Activated naive CD4-positive, alpha-beta T cell treated with anti-CD3 and anti-CD28 coated beads for 36 hours (primary cell): ENCODE results near the gene CPNE2. TPM values are rescaled to one million over a fixed set of nuclear protein-coding genes. Genes with fewer than 3 reads are reported as not detected.
"Not testable (repeated sequence)": the region's sequence is repeated elsewhere in the genome, so short reads cannot be mapped to it uniquely, and the experiment has no call there.

Experiments
- CTCF ChIA-PET: fragments of 350-600 bp; sonication (Branson Sonifier 250); formaldehyde crosslinking; loops from one replicate; lab custom pipeline; 2021; ENCODE audit warnings: antibody characterized with exemption; lab: Charles Lee
- DNase-seq: peaks from one replicate; pipeline ENCODE4 v3.0.0-alpha.2; 2020
- H3K27ac Mint-ChIP-seq: one replicate; pipeline ENCODE4 v1.8.0; 2021; ENCODE audit warnings: mild to moderate bottlenecking, mixed read lengths
- H3K27me3 Mint-ChIP-seq: one replicate; pipeline ENCODE4 v1.8.0; 2021; ENCODE audit warnings: low read depth, mixed read lengths
- H3K36me3 Mint-ChIP-seq: one replicate; pipeline ENCODE4 v1.8.0; 2021; ENCODE audit warnings: low read depth, mixed read lengths
- H3K4me1 Mint-ChIP-seq: one replicate; pipeline ENCODE4 v1.8.0; 2021; ENCODE audit warnings: low read depth, mixed read lengths
- H3K4me3 Mint-ChIP-seq: one replicate; pipeline ENCODE4 v1.8.0; 2021; ENCODE audit warnings: mild to moderate bottlenecking, moderate library complexity, mixed read lengths
- H3K9me3 Mint-ChIP-seq: one replicate; pipeline ENCODE4 v1.8.0; 2021; ENCODE audit warnings: mixed read lengths
- intact Hi-C: fragments of 100-400 bp; cut with micrococcal nuclease; formaldehyde crosslinking; loops from one replicate; pipeline ENCODE4 v1.15.1; 2023
- total RNA-seq, 2 experiments: library from RNA; stranded (reverse); gene quantifications; one replicate each; pipeline ENCODE4 v1.2.3, GENCODE V29; 2021

CPNE2 gene
- total RNA-seq, 2 experiments from 2014 or later: 5.1 TPM

DNA sequence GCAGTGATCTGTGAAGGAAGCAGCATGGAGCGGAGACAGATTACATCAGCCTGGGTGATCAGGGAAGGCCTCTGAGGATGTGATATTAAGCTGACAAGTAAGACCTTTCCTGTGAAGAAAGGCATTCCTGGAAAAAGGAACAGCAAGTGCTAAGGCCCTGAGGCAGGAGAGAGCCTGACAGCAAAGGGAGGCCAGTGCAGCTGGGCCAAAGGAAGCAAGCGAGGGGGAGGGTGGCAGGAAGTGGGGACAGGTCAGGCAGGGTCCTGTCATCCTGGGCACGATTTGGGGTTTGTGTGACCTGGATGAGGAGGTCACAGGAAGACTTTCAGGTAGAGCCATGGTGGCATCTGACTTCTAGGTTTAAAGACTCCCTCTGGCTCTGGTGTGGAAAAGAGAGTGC lies 12.3 kb downstream of the CPNE2 start:
- no peak for DNase-seq
- no peaks in the 10 kb centered on the region for H3K36me3 Mint-ChIP-seq
- H3K27ac Mint-ChIP-seq: no peak overlapping the region
- CTCF ChIA-PET: no interaction called here
- H3K9me3 Mint-ChIP-seq: no peaks in the 10 kb centered on the region
- no peaks in the 10 kb centered on the region for H3K27me3 Mint-ChIP-seq
- H3K4me3 Mint-ChIP-seq: no peak overlapping the region
- intact Hi-C loops: no loop called here
- H3K4me1 Mint-ChIP-seq: peaks cover 12% of the 10 kb centered on the region

DNA sequence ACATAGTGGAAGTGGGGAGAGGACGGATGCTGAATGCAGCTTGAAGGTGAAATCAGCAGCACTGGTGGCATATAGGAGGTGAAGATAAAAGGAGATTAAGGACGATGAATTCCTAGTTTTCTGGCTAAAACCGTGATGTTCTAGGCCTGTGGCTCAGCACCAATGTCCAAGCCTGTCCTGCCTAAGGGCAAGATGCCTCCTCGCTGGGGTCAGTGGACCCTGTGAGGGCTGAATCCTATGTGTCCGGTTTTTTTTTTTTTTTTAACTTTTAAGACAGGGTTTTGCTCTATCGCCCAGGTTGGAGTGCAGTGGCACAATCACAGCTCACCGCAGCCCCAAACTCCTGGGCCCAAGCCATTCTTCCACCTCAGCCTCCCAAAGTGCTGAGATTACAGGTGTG lies 12.8 kb downstream of the CPNE2 start:
- Mint-ChIP-seq H3K36me3 (no peaks in the 10 kb centered on the region), H3K27me3 (no peaks in the 10 kb centered on the region), H3K4me1 (peaks cover 10% of the 10 kb centered on the region), H3K9me3 (no peaks in the 10 kb centered on the region), H3K27ac (no peak overlapping the region), H3K4me3 (no peak overlapping the region)
- no peak for DNase-seq
- intact Hi-C loops: no loop called here
- CTCF ChIA-PET: no interaction called here

DNA sequence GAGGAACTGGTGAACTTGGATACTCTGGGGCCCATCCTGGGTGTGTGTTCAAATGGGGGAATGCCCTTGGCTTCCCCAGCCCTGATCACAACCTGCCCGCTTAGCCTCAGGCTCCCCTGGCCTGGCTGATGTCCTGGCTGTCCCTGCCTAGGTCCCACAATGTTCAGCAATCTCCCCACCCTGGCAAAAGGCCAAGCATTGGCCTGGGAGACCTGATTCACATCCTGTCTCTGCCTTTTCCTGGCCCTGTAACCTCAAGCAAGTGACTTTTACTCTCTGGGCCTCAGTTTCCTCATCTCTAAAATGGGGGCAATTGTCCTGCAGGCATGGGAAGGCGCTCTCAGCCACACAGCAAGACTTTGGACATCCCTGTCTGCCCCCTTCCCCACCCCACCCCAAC lies 14.4 kb downstream of the CPNE2 start:
- Mint-ChIP-seq H3K27me3 (no peaks in the 10 kb centered on the region), H3K4me1 (peaks cover 9% of the 10 kb centered on the region)
- intact Hi-C loops: no loop called here

DNA sequence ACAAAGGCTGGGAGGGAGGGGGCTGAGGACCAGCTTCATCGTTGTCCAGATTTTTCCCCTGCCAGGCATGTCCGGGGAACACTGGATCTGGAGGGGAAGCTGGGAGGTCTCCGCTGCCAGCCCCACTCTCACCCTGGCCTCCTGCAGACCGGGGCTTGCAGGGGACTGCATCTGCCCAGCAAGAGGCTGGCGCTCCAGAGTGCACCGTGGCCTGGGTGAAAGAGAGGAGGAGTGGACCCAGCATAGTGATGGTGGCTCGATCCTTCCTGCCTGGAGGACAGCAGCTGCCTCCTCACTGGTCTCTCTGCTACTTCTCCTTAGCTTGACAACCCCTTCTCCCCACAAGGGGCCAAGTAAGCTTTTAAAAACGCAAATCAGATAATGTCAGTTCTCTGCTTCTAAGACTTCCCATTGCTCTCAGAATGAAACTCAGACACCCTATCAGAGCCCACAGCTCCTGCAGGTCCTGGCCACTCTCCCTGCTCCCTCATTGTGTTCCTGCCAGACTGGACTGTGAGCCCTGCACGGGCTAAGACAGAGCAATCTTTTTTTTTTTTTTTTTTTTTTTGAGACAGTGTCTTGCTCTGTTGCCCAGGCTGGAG lies 15.0 kb downstream of the CPNE2 start:
- no peaks in the 10 kb centered on the region for H3K36me3 Mint-ChIP-seq
- H3K4me1 Mint-ChIP-seq: peaks cover 9% of the 10 kb centered on the region
- no peak overlapping the region for H3K27ac Mint-ChIP-seq
- no peak for DNase-seq
- no peaks in the 10 kb centered on the region for H3K27me3 Mint-ChIP-seq
- H3K4me3 Mint-ChIP-seq: no peak overlapping the region
- no peaks in the 10 kb centered on the region for H3K9me3 Mint-ChIP-seq
- intact Hi-C loops: no loop called here
- CTCF ChIA-PET: no interaction called here

More for the DNA sequence above, 14.4 kb downstream of the CPNE2 start:
- H3K36me3 Mint-ChIP-seq: no peaks in the 10 kb centered on the region
- no peaks in the 10 kb centered on the region for H3K9me3 Mint-ChIP-seq
- DNase-seq: no peak
- no peak overlapping the region for H3K4me3 Mint-ChIP-seq
- CTCF ChIA-PET: interaction anchor here (1.2 kb wide), 1 partner anchor 35 kb away, joined by 3 read pairs; no protein-coding TSS in a partner anchor
- H3K27ac Mint-ChIP-seq: no peak overlapping the region

DNA sequence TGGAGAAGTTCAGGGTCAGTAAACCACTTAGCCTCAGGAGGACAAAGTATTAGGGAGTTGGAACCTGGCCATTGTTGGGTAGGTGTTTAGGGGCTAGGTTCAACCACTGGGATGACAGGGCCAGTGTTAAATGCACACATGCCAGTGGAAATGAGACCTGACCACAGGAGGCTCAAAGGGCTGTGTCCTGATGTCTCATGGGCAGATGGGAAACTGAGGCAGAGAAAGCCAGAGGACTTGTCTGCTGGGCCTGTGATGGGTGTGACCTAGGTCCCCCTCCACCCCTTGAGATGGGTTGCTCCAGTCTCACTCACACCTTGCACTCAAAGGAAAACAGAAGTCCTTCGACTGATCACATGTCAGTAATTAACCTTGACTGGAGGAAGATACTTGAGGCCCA lies 16.0 kb downstream of the CPNE2 start:
- Mint-ChIP-seq H3K9me3 (no peaks in the 10 kb centered on the region), H3K27me3 (no peaks in the 10 kb centered on the region), H3K4me1 (peaks cover 10% of the 10 kb centered on the region), H3K4me3 (no peak overlapping the region), H3K36me3 (no peaks in the 10 kb centered on the region), H3K27ac (no peak overlapping the region)
- DNase-seq: no peak
- CTCF ChIA-PET: no interaction called here
- intact Hi-C loops: no loop called here

DNA sequence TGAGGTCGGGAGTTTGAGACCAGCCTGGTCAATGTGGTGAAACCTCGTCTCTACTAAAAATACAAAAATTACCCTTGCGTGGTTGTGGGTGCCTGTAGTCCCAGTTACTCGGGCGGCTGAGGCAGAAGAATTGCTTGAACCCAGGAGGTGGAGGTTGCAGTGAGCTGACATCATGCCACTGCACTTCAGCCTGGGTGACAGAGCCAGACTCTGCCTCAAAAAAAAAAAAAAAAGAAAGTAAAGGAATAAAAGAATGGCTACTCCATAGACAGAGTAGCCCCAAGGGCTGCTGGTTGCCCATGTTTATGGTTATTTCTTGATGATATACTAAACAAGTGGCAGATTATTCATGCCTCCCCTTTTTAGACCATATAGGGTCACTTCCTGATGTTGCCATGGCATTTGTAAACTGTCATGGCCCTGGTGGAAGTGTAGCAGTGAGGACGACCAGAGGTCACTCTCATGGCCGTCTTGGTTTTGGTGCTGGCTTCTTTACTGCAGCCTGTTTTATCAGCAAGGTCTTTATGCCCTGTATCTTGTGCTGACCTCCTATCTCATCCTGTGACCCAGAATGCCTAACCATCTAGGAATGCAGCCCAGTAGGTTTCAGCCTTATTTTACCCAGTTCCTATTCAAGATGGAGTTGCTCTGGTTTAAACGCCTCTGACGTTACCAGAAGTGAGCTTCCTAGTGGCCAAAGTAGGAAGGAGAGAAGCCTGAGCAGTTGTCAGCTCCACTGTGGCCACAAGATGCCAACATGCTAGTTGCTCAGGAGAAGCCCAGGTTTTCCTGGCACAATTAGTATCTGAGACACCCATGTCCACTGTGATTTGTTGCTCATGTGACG lies 17.1 kb downstream of the CPNE2 start:
- CTCF ChIA-PET: interaction anchor here (0.6 kb wide), 1 partner anchor 22 kb away, joined by 6 read pairs; no protein-coding TSS in a partner anchor
- H3K27ac Mint-ChIP-seq, H3K27me3 Mint-ChIP-seq, DNase-seq, H3K9me3 Mint-ChIP-seq, H3K4me1 Mint-ChIP-seq, intact Hi-C loops, H3K4me3 Mint-ChIP-seq, H3K36me3 Mint-ChIP-seq: not testable (repeated sequence)

DNA sequence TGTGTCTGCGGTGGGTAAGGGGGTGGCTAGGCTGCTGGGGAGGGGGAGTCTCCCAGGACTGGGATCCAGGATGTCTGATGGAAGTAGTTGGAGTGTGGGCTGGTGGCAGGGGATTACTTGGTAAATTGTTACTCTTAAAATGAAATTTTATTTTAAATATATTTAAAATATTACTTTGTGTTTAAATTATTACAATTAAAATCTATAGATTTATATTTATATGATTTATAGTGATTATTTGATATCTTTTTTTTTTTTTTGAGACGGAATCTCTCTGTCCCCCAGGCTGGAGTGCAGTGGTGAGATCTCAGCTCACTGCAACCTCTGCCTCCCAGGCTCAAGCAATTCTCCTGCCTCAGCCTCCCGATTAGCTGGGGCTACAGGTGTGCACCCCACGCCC lies 18.6 kb downstream of the CPNE2 start:
- Mint-ChIP-seq H3K4me1 (peaks cover 1% of the 10 kb centered on the region), H3K27ac (no peak overlapping the region), H3K36me3 (no peaks in the 10 kb centered on the region), H3K4me3 (no peak overlapping the region), H3K9me3 (no peaks in the 10 kb centered on the region), H3K27me3 (no peaks in the 10 kb centered on the region)
- DNase-seq: no peak
- intact Hi-C loops: no loop called here
- CTCF ChIA-PET: interaction anchor here (0.8 kb wide), 1 partner anchor 33 kb away, joined by 3 read pairs; no protein-coding TSS in a partner anchor

DNA sequence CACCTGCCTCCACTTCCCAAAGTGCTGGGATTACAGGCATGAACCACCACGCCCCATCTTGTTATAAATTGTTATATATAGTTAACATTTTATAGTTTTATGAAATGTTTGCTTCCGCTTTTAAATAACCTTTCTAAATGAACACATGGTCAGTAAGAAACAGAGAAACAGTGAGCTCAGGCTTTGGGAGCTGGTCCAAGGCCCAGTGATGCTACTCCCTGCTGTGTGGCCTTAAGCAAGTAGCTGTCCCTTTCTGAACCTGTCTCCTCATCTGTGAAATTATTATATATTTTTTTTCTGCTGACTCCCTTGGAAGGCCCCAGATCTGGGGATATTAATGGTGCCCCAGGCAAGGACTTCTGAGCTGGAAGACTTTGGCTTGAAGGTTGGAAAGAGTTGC lies 19.0 kb downstream of the CPNE2 start:
- no peak overlapping the region for H3K27ac Mint-ChIP-seq
- H3K4me3 Mint-ChIP-seq: no peak overlapping the region
- intact Hi-C loops: no loop called here
- H3K27me3 Mint-ChIP-seq: no peaks in the 10 kb centered on the region
- H3K36me3 Mint-ChIP-seq: no peaks in the 10 kb centered on the region
- no peaks in the 10 kb centered on the region for H3K9me3 Mint-ChIP-seq
- CTCF ChIA-PET: interaction anchor here (0.8 kb wide), 1 partner anchor 33 kb away, joined by 3 read pairs; no protein-coding TSS in a partner anchor
- peaks cover 1% of the 10 kb centered on the region for H3K4me1 Mint-ChIP-seq
- DNase-seq: no peak

DNA sequence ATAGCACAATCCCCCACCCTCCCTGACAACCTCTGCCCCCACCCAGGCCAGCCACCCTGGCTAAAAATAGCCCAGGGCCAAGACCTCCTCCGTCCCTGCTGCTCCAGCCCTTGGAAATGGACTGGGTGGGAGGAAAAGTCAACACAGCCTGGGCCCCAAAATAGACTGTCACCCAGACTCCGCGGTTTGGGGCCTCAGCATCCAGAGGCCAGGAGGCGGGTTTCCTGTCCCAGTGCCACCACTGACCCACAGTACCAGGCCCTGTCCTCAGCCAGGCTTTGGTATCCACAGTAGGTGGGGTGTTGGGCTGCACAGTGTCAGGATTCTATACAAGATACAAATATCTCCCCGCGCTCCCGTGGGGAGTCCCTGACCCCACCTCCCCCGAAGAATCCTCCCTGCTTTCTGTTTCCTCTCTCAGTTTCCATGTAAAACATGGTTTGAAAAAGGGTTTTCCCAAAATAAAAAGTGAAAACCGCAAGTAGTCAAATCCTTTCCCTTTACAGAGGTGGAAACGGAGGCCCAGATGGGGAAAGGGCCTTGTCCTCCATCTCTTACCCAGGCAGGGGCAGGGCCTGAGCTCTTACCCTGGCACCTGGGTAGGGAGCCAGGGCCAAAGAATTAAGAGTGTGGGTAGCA lies 20.1 kb downstream of the CPNE2 start:
- no peak overlapping the region for H3K27ac Mint-ChIP-seq
- H3K36me3 Mint-ChIP-seq: no peaks in the 10 kb centered on the region
- H3K9me3 Mint-ChIP-seq: no peaks in the 10 kb centered on the region
- CTCF ChIA-PET: interaction anchor here (1.0 to 1.6 kb wide), 2 partner anchors 20 to 148 kb away, joined by 3 to 5 read pairs; partner anchors contain the start of gene CPNE2
- DNase-seq: no peak
- H3K4me1 Mint-ChIP-seq: peaks cover 1% of the 10 kb centered on the region
- intact Hi-C loops: no loop called here
- no peaks in the 10 kb centered on the region for H3K27me3 Mint-ChIP-seq
- no peak overlapping the region for H3K4me3 Mint-ChIP-seq

DNA sequence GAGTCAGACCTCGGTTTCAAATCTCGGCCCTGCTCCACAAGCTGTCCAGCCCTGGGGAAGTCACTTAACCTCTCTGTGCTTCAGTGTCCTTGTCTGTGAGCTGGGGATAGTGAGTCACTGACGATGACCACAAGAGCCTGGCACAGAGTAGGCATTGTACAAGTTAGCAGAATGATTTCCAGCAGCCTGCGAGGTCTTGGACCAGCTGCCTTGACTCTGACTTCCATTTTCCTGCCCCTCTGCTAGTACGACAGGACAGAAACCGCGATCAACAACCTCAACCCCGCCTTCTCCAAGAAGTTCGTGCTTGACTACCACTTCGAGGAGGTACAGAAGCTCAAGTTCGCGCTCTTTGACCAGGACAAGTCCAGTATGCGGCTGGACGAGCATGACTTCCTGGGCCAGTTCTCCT lies 20.7 kb downstream of the CPNE2 start:
- no peaks in the 10 kb centered on the region for H3K36me3 Mint-ChIP-seq
- CTCF ChIA-PET: interaction anchor here (0.7 to 1.6 kb wide), 4 partner anchors 21 to 149 kb away, joined by 3 to 5 read pairs (median 3); partner anchors contain the start of gene CPNE2
- DNase-seq: no peak
- intact Hi-C loops: no loop called here
- H3K4me3 Mint-ChIP-seq: no peak overlapping the region
- no peak overlapping the region for H3K27ac Mint-ChIP-seq
- no peaks in the 10 kb centered on the region for H3K27me3 Mint-ChIP-seq
- H3K4me1 Mint-ChIP-seq: peaks cover 1% of the 10 kb centered on the region
- H3K9me3 Mint-ChIP-seq: no peaks in the 10 kb centered on the region

DNA sequence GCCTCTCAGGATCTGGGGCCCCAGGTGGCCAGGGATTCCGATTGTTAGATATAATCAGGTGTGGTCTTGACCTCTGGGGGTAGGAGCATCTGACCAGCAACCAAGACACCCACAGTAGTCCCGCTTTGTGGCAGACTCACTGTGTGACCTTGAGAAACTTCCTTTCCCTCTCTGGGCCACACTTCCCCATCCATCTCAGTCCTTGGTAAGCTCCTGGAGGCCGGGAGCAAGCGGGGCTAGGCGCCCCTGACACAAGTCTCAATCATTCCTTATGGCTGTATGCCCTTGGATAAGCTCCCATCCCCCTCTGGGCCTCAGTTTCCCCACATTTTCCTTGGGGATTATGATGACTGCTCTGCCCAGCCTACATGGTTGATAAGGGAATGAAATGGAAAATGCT lies 21.3 kb downstream of the CPNE2 start:
- Mint-ChIP-seq H3K4me3 (no peak overlapping the region), H3K27ac (no peak overlapping the region), H3K36me3 (no peaks in the 10 kb centered on the region), H3K9me3 (no peaks in the 10 kb centered on the region), H3K27me3 (no peaks in the 10 kb centered on the region), H3K4me1 (peaks cover 1% of the 10 kb centered on the region)
- DNase-seq: no peak
- intact Hi-C loops: no loop called here
- CTCF ChIA-PET: interaction anchor here (0.7 to 1.6 kb wide), 4 partner anchors 21 to 149 kb away, joined by 3 to 5 read pairs (median 3); partner anchors contain the start of gene CPNE2

DNA sequence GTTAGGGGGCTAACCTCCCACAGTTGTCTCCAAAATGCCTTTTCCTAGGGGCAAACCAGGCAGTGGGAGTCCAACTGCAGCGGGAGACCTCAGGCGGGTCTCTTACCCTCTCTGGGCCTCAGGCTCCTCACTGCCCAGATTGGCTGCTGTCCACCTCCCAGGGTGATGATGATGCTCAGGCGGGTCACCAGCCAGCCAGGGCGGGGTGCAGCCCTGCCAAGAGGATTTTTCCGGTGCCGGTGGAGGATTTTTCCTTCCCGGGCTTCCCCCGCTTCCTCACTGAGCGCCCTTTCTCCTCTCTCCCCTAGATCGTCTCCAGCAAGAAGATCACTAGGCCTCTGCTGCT lies 22.8 kb downstream of the CPNE2 start:
- no peaks in the 10 kb centered on the region for H3K9me3 Mint-ChIP-seq
- CTCF ChIA-PET: no interaction called here

More for the DNA sequence above, 22.8 kb downstream of the CPNE2 start:
- no peak overlapping the region for H3K4me3 Mint-ChIP-seq
- intact Hi-C loops: no loop called here
- H3K27me3 Mint-ChIP-seq: no peaks in the 10 kb centered on the region
- no peak for DNase-seq
- no peaks in the 10 kb centered on the region for H3K36me3 Mint-ChIP-seq
- peaks cover 1% of the 10 kb centered on the region for H3K4me1 Mint-ChIP-seq
- no peak overlapping the region for H3K27ac Mint-ChIP-seq
